ENCODE measurements around the gene NUDT16L1. TPM values are rescaled to one million over a fixed set of nuclear protein-coding genes. Genes with fewer than 3 reads are reported as not detected.
"Not testable (repeated sequence)": the region's sequence is repeated elsewhere in the genome, so short reads cannot be mapped to it uniquely, and the experiment has no call there.

NUDT16L1 gene
- polyA plus RNA-seq, 6 donors from 2014 or later = 57.7 to 121 (median 76.4) TPM

- Mint-ChIP-seq H3K36me3 (no peaks in the 10 kb centered on the region), H3K4me3 (peak overlapping the region in 4 of 8 donors; percentile 1 to 71 (median 32)), H3K9me3 (no peaks in the 10 kb centered on the region), H3K27me3 (no peaks in the 10 kb centered on the region), H3K4me1 (peaks cover 11 to 24% (median 21%) of the 10 kb centered on the region in 3 donors), H3K27ac (no peak overlapping the region)
- ATAC-seq (ENCODE audit: low read depth in 2 of 2) (no peak), DNase-seq (no peak)
Observed at GRCh38 chr16:4736546-4736945, 43.2 kb downstream of the NUDT16L1 start.

DNA sequence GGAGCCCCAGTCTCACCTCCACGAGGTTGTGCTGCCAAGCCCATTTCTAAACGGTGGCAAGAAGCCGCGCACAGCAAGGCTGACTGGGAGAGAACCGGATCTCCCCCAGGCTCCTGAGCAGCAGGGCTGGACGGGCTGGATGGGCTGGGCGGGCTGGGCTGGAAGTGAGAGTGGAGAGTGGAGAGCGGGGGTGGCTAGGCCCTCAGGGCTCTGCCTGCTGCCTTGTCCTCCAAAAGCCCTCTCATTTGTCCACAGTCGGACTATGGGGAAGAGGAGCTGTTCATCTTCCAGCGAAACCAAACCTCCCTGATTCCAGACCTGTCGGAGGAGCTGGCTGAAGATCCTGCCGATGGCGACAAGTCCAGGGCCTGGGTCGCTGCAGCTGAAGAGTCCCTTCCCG lies 44.2 kb downstream of the NUDT16L1 start:
- Mint-ChIP-seq H3K4me1 (peaks cover 11 to 24% (median 19%) of the 10 kb centered on the region in 3 donors), H3K36me3 (no peaks in the 10 kb centered on the region), H3K27ac (no peak overlapping the region), H3K27me3 (no peaks in the 10 kb centered on the region), H3K4me3 (peak overlapping the region in 1 of 8 donors; percentile 68), H3K9me3 (no peaks in the 10 kb centered on the region)
- no peak for DNase-seq
- ATAC-seq (ENCODE audit: low read depth in 2 of 2) = no peak

- H3K9me3 Mint-ChIP-seq; H3K27ac Mint-ChIP-seq; H3K36me3 Mint-ChIP-seq; H3K27me3 Mint-ChIP-seq; DNase-seq; ATAC-seq (ENCODE audit: low read depth in 2 of 2): not testable (repeated sequence)
- H3K4me1 Mint-ChIP-seq = peaks cover 11 to 24% (median 22%) of the 10 kb centered on the region in 3 donors
- H3K4me3 Mint-ChIP-seq = peak overlapping the region in 1 of 8 donors; percentile 68
Observed at GRCh38 chr16:4738370-4738769, 45.0 kb downstream of the NUDT16L1 start.

DNA sequence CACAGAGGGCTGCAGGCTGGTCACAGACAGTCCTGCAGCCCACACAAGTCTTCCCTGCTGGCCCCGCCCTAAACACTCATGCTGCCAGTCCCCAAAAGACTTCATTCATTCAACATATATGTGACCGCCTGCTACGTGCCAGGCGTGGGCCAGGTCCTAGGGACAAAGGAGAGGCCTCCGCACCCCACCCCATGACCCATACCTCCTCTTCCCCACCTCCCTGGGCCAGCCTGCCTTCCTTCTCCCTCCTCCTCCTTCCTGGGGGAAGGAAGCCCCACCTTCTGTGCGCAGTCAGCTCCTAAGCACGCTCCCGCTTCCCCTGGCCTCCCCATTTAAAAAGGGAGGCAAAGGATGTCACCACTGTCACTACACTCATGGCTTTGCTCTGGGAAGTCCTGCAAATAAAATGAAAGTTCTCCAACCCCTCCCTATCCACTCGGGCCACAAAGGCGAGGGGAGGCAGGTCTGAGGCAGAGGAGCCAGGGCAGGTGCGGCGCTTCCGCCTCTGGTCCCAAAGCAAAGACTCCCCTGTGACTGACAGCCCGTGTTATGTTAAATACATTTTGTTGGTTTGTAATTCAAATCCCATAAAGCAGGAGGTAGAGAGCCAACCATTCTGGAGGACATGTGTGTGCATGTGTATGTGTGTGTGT lies 50.0 kb downstream of the NUDT16L1 start:
- peaks cover 18 to 28% (median 23%) of the 10 kb centered on the region in 3 donors for H3K4me1 Mint-ChIP-seq
- H3K9me3 Mint-ChIP-seq = no peaks in the 10 kb centered on the region
- no peaks in the 10 kb centered on the region for H3K27me3 Mint-ChIP-seq
- no peak for ATAC-seq (ENCODE audit: low read depth in 2 of 2)
- H3K27ac Mint-ChIP-seq = peak overlapping the region in 2 of 6 donors; percentile 22 to 38
- no peak for DNase-seq
- H3K4me3 Mint-ChIP-seq = peak overlapping the region in 6 of 8 donors; percentile 2 to 89 (median 76)
- no peaks in the 10 kb centered on the region for H3K36me3 Mint-ChIP-seq

DNA sequence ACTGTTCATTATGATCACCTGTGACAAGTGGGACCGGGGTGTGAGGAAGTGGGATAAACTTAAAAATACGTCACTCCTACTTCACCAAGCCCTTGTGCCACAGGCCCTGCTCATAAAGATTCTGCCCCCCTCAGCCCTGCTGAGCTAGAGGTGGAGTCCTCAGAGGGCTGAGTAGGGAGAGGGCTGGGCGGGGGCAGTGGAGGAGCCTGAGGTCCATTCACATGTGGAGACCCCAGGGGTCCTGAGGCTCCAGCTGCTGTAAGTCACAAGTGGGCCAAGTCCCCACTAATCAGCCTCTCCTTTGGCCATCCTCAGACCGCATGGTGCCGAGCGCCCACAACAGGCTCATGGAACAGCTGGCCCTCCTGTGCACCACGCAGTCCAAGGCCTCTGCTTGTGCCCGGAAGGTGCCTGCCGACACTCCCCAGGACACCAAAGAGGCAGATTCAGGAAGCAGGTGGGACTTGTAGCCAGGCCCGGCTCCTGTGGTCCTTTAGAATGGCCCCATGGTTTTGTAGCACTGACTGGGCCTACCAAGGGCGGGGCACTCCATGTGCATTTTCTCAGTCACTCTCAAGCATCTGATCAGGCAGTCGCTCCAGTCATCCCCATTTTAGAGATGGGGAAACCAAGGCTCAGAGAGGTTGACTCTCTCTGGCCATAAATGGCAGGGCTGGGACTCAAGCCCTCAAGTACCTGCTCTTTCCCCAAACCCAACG lies 51.4 kb downstream of the NUDT16L1 start:
- no peak for DNase-seq
- Mint-ChIP-seq H3K27ac (no peak overlapping the region), H3K4me3 (peak overlapping the region in 1 of 8 donors; percentile 2), H3K36me3 (no peaks in the 10 kb centered on the region), H3K9me3 (no peaks in the 10 kb centered on the region), H3K27me3 (no peaks in the 10 kb centered on the region), H3K4me1 (peaks cover 18 to 31% (median 28%) of the 10 kb centered on the region in 3 donors)
- no peak for ATAC-seq (ENCODE audit: low read depth in 2 of 2)

DNA sequence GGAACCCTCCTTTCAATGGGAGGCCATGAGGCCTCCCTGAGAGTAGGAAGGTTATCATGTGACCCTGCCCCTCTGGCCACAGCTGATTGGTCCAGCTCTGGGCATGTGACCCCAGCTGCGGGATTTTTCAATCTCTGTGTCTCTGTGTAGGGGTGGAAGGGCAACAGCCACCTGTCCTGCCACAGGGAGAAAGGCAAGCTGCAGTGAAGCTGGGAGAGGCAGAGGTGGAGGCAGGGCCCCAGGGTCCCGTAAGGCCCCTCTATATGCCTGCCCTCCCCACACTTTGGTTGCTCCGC lies 51.9 kb downstream of the NUDT16L1 start:
- DNase-seq (no peak), ATAC-seq (ENCODE audit: low read depth in 2 of 2) (no peak)
- Mint-ChIP-seq H3K4me1 (peaks cover 18 to 31% (median 28%) of the 10 kb centered on the region in 3 donors), H3K4me3 (no peak overlapping the region), H3K27ac (no peak overlapping the region), H3K27me3 (no peaks in the 10 kb centered on the region), H3K9me3 (no peaks in the 10 kb centered on the region), H3K36me3 (no peaks in the 10 kb centered on the region)

Other genes with a start within 250 kb of the NUDT16L1 start
- 10 to 100 TPM; 18.1 to 50.9 (median 31.6) TPM for gene NMRAL1, start 218.9 kb upstream of the NUDT16L1 start, polyA plus RNA-seq (ENCODE audit: low read depth in 6 of 6)
- 10 to 100 TPM; 36.9 to 49.8 (median 41.9) TPM for gene HMOX2, start 217.2 kb upstream of the NUDT16L1 start, polyA plus RNA-seq (ENCODE audit: low read depth in 6 of 6)
- 10 to 100 TPM; 10.9 to 26.5 (median 17.3) TPM for gene CDIP1, start 154.8 kb upstream of the NUDT16L1 start, polyA plus RNA-seq (ENCODE audit: low read depth in 6 of 6)
- gene C16orf96, start 137.2 kb upstream of the NUDT16L1 start, polyA plus RNA-seq (ENCODE audit: low read depth in 6 of 6) = under 1 TPM in 2 of 6 donors, not detected in 4; 0.09 to 0.11 TPM
- gene UBALD1, start 78.7 kb upstream of the NUDT16L1 start, polyA plus RNA-seq (ENCODE audit: low read depth in 6 of 6) = 1 to 10 TPM; 2.6 to 7.5 (median 5.0) TPM
- gene MGRN1, start 68.7 kb upstream of the NUDT16L1 start, polyA plus RNA-seq (ENCODE audit: low read depth in 6 of 6) = 10 to 100 TPM in 1 of 6 donors, 1 to 10 TPM in 5; 3.9 to 10.6 (median 6.6) TPM
- gene ANKS3, start 40.7 kb downstream of the NUDT16L1 start, polyA plus RNA-seq (ENCODE audit: low read depth in 6 of 6) = 1 to 10 TPM in 5 of 6 donors, not detected in 1; 3.9 to 8.3 (median 4.4) TPM
- under 1 TPM in 4 of 6 donors, not detected in 2; 0.30 to 0.84 (median 0.35) TPM for gene DNAAF8, start 41.0 kb downstream of the NUDT16L1 start, polyA plus RNA-seq (ENCODE audit: low read depth in 6 of 6)
- gene ZNF500, start 73.6 kb downstream of the NUDT16L1 start, polyA plus RNA-seq (ENCODE audit: low read depth in 6 of 6) = 10 to 100 TPM in 4 of 6 donors, 1 to 10 TPM in 1, not detected in 1; 6.7 to 19.9 (median 14.1) TPM
- not detected for gene SEPTIN12, start 94.8 kb downstream of the NUDT16L1 start, polyA plus RNA-seq (ENCODE audit: low read depth in 6 of 6)
- not detected for gene SMIM22, start 101.8 kb downstream of the NUDT16L1 start, polyA plus RNA-seq (ENCODE audit: low read depth in 6 of 6)
- gene ROGDI, start 109.1 kb downstream of the NUDT16L1 start, polyA plus RNA-seq (ENCODE audit: low read depth in 6 of 6) = 1 to 10 TPM; 2.7 to 8.0 (median 6.1) TPM
- 10 to 100 TPM; 27.8 to 49.6 (median 37.3) TPM for gene GLYR1, start 153.7 kb downstream of the NUDT16L1 start, polyA plus RNA-seq (ENCODE audit: low read depth in 6 of 6)
- 10 to 100 TPM in 4 of 6 donors, 1 to 10 TPM in 2; 4.3 to 19.2 (median 11.9) TPM for gene UBN1, start 153.9 kb downstream of the NUDT16L1 start, polyA plus RNA-seq (ENCODE audit: low read depth in 6 of 6)
- 1 to 10 TPM in 2 of 6 donors, under 1 TPM in 3, not detected in 1; 0.05 to 1.3 (median 0.16) TPM for gene PPL, start 243.6 kb downstream of the NUDT16L1 start, polyA plus RNA-seq (ENCODE audit: low read depth in 6 of 6)

All from naive B cell (primary cell).